Measurements from ENCODE around the gene ZNF318.
A peak's percentile ranks its signal among the peaks of the same experiment; 100 is the strongest.
"Not testable (repeated sequence)": the region's sequence is repeated elsewhere in the genome, so short reads cannot be mapped to it uniquely, and the experiment has no call there.

The ZNF318 gene, protein sequence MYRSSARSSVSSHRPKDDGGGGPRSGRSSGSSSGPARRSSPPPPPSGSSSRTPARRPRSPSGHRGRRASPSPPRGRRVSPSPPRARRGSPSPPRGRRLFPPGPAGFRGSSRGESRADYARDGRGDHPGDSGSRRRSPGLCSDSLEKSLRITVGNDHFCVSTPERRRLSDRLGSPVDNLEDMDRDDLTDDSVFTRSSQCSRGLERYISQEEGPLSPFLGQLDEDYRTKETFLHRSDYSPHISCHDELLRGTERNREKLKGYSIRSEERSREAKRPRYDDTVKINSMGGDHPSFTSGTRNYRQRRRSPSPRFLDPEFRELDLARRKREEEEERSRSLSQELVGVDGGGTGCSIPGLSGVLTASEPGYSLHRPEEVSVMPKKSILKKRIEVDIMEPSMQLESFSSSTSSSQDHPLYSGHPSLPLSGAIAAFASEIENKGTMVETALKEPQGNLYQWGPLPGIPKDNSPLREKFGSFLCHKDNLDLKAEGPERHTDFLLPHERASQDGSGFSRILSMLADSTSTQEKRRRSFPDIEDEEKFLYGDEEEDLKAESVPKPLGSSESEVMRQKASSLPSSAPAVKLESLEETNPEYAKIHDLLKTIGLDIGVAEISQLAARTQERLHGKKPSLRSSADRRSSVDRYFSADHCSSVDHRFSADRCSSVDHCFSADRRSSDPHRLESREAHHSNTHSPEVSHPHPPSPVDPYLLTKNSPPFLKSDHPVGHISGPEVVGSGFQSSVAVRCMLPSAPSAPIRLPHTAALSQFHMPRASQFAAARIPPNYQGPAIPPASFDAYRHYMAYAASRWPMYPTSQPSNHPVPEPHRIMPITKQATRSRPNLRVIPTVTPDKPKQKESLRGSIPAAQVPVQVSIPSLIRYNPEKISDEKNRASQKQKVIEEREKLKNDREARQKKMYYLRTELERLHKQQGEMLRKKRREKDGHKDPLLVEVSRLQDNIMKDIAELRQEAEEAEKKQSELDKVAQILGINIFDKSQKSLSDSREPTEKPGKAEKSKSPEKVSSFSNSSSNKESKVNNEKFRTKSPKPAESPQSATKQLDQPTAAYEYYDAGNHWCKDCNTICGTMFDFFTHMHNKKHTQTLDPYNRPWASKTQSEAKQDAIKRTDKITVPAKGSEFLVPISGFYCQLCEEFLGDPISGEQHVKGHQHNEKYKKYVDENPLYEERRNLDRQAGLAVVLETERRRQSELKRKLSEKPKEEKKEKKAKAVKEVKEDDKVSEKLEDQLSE (N-terminal part only)

DNA sequence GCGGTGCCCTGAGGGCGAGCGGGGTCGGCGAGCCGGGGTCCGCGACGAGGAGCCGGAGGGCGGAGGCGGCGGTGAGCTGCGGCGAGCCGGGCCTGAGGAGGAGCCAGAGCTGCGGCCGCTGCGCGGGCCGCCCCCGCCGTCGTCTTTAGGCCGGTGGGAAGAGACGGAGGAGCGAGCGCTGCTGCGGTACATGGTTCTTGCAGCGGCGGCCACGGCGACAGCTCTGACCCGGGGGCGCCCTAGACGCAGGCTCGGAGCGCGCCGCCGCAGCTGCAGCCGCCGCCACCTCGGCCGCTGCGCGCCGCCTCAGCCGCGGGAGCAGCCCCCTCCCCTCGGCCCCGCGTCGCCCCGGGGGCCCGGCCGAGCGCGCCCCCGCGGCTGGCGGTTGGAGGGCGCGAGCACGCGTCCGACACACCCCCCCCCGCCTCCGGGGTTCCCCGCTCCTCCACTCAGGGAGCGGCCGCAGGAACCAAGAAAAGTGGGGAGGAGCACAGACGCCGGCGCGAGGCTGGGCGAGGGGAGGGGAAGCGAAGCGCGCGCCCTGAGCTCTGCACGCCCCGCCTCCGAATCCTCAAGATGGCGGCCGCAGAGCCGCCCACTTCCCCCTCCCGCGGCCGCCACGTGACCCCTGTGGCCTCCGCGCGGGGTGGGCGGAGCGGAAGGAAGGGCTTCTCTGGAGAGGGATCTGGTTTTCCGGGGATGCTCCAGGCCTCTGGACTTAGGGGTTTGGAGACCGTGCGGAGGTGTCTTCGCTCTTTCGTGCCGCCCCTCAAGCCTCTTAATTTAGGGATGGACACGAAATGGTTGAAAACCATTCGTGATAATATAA lies at the start of gene ZNF318:
ZNF318 (minus strand) TSS at position 474 of the 829 bp plus-strand sequence; CDS start at position 192, 282 bp downstream.
- peak; percentile 97 for DNase-seq

DNA sequence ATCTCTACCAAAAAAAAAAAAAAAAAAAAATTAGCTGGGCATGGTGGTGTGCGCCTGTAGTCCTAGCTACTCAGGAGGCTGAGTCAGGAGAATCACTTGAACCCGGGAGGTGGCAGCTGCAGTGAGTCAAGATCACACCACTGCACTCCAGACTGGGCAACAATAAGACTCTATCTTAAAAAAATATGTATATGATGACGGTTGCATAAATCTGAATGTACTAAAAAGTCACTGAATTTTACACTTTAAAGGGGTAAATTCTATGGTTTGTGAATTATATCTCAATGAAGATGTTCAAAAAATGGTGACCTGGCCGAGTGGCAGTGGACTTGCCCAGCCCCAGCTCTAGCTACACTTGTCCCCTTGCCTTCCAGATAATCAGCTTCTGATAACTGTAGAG lies 47.5 kb upstream of the ZNF318 start:
- DNase-seq = no peak

DNA sequence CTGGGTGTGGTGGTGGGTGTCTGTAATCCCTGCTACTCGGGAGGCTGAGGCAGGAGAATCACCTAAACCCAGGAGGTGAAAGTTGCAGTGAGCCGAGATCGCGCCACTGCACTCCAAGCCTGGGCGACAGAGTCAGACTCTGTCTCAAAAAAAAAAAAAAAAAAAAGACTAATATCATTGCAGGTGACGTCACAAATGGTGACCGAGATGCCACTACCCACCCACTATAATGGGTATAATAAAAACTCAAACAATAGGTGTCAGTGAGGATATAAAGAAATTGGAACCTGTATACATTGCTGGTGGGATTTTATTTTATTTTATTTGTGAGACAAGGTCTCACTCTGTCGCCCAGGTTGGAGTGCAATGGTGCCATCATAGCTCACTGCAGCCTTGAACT lies 45.8 kb upstream of the ZNF318 start:
- DNase-seq = not testable (repeated sequence)

DNA sequence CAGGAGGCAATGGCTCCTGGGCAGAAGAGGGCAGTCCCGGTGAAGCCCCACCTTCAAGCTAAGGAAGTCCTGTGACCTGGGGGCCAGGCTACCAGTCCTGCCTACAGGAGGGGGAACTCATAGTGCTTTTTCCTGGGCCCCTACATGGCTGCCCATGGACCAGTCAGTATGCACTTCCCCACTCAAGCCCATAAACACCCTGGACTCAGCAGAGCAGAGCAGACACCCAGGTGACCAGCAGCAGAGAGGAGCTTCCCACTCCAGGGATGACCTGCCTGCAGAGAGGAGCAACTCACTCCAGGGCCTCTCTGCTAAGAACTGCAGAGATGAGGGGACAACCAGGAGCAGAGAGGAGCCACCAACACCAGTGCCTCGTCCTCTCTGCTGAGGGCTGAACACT lies 43.6 kb upstream of the ZNF318 start:
- no peak for DNase-seq

DNA sequence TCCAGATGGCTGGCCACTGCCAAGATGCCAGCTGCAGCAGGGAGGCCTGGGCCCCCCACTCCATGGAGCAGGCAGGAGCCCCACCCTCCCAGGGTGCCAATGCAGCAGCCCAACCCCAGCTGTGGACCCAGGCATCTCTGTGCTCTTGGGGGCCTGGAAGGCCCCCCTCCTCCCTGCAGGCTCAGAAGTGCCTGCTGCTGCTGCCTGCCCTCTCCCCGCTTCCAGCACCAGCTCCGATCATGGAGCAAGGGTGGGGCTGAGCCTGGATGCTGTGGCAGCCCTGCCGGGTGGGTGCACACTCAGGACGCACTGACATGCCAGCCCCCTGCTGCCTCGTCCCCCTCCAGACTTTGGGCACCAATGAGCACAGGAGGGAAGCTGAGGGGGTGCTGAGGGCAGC lies 43.1 kb upstream of the ZNF318 start:
- no peak for DNase-seq

DNA sequence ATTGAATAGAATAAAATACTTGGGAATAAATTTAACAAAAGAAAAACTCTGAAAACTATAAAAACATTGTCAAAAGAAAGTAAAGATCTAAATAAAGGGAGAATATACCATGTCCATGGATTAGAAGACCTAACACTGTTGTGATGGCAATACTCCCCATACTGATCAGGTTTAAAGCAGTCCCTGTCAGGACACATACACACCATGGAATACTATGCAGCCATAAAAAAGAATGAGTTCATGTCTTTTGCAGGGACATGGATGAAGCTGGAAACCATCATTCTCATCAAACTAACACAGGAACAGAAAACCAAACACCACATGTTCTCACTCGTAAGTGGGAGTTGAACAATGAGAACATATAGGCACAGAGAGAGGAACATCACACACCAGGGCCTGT lies 41.3 kb upstream of the ZNF318 start:
- not testable (repeated sequence) for DNase-seq

DNA sequence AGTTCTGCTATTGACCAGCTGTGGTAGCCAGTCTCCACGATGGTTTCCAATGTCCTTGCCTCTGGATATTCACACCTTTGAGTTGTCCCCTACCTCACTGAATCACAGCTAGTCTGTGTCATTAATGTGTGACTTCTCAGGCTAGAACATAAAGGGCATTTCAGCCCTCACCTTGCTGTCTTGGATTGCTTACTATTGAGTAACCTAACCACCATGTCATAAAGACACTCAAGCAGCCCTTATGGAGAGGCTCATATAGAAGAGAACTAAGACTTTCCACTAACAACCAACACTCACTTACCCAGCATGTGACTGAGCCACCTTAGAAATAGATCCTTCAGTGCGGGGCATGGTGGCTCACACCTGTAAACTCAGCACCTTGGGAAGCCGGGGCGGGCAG lies 38.8 kb upstream of the ZNF318 start:
- no peak for DNase-seq

DNA sequence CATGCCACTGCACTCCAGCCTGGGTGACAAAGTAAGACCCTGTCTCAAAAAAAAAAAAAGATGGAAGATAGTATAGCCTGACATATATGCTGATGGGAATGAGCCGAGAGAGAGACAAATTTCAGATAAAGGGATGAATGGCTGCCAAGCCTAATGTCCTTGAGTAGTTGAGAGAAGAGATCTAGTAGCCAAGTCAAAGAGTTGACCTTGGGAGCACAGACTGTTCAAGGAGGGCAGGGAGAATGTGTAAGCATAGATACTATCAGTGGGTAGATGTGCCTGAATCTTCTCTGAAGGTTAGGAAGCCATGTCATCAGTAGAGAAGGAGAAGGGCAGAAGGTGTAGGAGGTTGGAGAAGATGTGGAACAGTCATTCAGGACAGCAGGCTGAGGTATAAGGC lies 37.8 kb upstream of the ZNF318 start:
- no peak for DNase-seq

DNA sequence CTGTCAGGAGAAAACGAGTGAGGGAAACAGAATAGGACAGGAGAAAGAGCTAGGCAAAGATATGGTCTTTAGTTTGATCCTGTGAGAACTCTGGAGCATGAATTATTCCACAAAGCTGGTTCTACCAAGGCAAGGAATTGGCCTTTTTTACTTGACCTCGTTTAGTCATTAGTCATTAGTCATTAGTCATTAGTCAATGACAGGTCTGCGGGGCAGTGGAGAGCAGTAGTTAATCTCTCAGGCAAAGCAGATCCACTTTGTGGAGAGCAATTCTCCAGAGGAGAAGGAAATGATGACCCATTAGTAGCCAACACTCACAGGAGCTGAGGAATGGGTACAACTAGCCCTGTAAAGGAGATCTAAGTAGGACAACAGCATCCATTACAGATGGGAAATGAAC lies 35.9 kb upstream of the ZNF318 start:
- DNase-seq = no peak

DNA sequence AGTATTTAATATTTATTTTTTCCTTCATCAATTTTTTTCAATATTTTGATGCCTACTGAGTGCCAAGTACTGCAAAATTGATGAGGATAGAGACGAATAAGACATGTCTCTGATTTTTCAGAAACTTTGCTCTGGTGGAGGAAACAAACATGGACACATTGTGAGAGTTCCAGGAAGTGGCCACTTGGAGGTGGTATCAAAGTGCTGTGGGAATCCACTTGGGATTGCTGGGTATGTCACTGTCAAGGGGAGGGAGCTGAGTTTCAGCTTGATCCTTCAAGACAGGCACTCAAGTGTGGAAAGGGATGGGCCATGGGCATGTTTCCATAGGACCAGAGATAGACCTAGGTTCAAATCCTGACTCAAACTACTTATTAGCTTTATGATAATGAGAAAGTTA lies 33.4 kb upstream of the ZNF318 start:
- no peak for DNase-seq

DNA sequence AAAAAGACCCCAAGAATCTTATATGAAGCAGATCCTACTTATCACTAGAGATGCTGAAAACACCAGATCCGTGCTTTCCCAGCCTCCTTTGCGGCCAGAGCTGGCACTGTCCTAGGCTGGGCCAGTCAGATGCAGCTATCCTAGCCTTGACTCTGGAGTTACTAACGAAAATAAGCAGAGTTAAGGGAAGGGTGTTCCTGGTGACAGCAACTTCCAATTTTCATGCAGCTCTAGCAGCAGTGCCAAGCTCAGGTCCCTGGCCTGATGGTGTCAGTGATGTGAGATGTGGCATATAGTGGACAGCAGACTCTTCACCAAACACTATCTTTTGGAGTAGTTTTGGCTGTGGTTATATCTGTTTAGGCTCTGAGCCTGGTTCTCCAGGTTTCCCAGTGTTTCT lies 32.3 kb upstream of the ZNF318 start:
- DNase-seq = no peak

DNA sequence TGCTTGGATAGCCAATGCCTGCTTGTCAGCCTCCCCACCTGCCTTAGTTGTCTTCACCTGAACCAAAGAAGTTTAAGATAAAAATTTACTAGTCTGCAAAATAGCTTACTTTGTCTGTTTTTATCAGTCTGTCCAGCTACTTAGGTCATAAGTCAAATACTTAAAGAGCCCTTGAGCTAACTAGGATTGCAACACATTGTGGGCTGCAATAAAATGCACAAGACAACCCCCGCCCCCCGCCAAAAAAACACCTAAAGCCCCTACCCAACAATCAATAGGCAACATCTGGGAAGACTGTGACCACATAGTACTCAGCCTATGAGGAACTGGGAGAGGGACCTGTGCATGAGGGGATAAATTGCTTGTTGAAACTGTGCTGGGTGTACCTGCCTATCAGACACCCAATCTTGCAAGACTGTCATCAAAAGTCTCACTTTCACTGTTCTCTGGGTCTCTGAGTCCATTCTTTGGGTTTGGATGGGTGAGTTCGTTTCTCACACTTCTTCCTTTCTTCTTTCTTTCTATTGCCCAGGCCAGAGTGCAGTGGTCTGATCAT lies 30.6 kb upstream of the ZNF318 start:
- no peak for DNase-seq

DNA sequence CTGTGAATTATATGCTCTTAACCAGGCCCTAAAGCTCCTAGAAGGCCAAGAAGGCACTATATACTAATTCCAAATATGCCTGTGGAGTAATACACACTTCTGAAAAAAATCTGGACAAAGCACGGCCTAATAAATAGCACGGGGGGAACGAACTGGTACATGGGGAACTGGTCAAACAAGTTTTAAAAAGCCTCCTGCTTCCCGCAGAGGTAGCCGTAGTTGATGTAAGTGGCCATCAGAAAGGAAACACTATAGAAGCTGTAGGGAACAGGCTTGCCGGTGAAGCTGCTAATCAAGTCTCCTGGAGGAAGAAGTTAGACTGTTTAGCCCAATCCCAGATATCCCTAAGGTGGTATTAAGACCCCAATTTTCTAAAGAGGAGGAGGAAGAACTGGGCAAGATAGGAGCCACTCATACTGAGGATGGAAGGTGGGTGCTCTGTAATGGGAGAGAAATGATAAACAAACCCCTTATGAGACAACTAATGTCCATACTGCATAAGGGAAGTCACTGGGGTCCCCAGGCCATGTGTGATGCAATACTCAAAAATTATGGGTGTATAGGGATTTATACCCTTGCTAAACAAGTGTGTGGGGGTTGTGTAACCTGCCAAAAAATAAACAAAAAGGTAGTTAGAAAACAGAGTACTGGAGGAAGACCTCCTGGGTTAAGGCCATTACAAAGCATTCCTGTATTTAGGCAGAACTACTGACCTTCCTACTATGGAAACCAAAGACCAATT lies 27.1 kb upstream of the ZNF318 start:
- DNase-seq = no peak

DNA sequence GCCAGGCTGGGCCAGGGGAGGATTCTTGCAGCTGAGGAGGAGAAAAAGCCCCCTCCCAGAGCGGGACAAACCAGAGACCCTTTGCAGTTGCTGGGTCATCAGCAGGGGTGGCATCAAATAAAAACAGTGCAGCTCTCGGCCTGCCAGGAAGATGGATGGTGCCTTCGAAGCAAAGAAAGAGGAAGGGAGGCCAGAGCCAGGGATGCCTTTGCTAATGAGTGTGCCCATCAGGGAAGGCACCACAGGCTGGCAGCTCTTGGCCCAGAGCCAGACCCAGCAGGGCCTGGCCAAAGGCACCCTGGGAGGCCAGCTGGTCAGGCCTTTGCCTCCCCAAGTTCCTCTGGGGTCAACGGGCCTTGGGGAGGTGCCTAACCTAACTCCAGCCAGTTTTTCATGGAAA lies 26.3 kb upstream of the ZNF318 start:
- no peak for DNase-seq

DNA sequence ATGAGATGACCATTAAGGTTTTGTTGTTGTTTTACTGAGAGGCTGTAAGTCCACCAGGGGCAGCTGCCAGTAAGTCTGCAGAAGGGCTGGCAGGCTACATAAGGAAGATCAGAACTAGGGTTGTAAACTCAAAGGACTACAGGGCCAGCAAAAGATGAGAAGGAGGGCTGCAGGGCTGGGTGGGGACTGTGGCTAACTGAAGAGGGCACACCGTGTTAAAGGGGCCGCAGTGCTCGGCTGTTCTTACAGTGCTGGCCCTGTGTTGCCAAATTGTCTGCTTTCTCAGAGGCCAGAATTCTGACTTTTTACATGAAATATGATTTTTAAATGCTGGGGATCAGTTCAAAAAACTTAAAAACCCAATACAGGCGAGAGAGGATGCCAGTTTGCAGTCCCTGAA lies 25.5 kb upstream of the ZNF318 start:
- DNase-seq = no peak

DNA sequence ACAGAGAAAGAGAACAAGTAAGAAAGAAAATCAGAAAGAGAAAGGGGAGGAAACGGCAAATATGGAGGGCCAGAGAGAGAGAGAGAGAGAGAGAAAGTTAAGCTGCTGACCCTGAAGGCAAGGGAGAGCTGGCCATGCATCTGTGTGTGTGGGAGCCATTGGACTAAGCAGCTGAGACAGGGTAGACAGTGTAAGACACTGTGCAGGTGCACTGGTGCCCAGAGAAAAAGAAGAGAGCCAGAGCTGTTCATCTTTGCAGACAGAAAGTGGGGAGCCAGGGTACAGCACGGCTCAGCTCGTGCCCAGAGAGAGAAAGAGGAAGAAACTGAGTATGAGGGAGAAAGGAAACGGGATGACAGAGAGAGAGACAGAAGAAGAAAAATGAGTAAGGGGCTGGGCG lies 24.2 kb upstream of the ZNF318 start:
- no peak for DNase-seq

DNA sequence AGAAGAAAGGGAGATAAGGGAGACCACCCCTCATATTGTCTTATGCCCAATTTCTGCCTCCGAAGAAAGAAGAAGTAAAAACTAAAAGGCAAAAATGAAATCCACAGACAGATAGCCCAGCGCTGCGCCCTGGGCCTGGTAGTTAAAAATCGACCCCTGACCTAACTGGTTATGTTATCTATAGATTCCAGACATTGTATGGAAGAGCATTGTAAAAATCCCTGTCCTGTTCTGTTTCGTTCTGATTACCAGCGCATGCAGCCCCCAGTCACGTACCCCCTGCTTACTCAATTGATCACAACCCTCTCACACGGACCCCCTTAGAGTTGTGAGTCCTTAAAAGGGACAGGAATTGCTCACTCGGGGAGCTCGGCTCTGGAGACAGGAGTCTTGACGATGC lies 23.7 kb upstream of the ZNF318 start:
- DNase-seq = not testable (repeated sequence)

DNA sequence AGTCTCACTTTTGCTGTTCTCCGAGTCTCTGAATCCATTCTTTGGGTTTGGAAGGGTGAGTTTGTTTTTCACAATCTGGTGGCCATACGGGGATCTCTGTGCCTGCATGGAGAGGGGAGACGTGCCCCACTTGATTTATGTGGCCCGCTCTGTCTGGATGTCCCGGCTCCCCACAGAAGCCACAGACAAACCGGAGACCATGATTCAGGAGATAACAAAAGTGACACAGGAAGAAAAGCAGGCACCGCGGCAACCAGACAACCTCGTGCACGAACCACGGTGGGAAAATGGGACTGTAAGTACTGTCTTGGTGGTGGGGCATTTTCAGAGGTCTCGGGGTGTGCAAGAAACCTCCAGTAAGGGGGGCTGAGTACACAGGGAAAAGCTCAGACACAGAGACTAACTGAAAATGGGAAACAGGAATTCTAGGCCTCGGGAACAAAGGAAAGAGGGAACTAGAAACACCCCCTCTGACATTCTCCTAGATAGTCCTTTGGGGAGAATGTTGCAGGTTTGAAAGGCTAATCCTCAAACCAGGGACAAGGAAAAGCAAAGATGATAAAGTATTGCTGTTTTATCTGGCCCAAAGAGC lies 22.1 kb upstream of the ZNF318 start:
- DNase-seq = no peak

DNA sequence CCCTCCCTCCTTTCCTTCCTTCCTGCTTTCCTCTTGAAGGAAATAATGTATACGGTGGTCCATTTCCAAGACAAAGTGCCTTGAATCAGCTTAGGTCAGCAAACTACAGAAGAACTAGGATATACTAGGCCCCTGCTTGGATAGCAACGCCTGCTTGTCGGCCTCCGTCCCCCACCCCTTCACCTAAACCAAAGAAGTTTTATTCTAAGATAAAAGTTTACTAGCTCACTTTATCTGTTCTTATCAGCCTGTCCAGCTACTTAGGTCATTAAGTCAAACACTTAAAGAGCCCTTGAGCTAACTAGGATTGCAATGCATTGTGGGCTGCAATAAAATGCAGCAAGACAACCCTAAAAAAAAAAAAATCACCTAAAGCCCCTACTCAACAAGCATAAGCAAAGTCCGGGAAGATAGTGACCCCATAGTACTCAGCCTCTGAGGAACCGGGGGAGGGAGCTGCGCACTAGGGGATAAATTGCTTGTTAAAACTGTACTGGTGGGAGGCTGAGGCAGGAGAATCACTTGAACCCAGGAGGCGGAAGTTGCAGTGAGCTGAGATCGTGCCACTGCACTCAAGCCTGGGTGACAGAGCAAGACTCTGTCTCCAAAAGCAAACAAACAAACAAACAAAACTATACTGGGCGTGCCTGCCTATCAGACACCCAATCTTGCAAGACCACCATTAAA lies 21.4 kb upstream of the ZNF318 start:
- DNase-seq = not testable (repeated sequence)

DNA sequence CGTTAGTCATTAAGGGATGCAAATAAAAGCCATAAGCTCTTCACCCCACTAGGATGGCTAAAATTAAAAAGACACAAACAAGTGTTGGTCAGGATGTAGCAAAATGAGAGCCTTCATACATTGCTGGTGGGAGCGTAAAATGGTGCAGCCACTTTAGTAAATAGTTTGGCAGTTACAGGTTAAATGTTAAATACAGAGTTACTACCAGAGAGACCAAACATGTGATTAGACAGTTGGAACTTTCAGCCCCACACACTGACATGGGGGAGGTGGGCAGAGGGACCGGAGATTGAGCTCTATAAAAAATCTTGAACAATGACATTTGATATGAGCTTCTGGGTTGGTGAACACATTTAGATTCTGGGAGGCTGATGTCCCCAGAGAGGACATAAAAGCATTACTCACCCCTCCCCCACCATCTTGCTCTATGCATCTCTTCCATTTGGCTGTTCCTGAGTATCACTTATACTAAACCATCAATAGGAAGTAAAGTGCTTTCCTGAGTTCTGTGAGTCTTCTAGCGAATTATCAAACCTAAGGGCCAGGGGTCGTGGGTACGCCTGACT lies 20.4 kb upstream of the ZNF318 start:
- no peak for DNase-seq
